GM20000 (cell line): ENCODE results near the gene CCSER2.
A peak's percentile ranks its signal among the peaks of the same experiment; 100 is the strongest.
"Not testable (repeated sequence)": the region's sequence is repeated elsewhere in the genome, so short reads cannot be mapped to it uniquely, and the experiment has no call there.

Experiments used
- DNase-seq: peaks from one replicate; pipeline ENCODE4 v3.0.0; 2012; ENCODE audit warnings: low spot score
- CTCF ChIP-seq: IDR thresholded peaks from 2 replicates; pipeline ENCODE4 v1.5.1; 2012; ENCODE audit warnings: mild to moderate bottlenecking, control low read depth; ENCODE audit errors: extremely low read depth, missing control alignments

The CCSER2 gene

GRCh38 chr10:84412482-84412881 is 84.1 kb downstream of the CCSER2 start:
- DNase-seq = no peak
- no peak for TF ChIP-seq CTCF

GRCh38 chr10:84414110-84414509 is 85.7 kb downstream of the CCSER2 start:
- not testable (repeated sequence) for DNase-seq

DNA sequence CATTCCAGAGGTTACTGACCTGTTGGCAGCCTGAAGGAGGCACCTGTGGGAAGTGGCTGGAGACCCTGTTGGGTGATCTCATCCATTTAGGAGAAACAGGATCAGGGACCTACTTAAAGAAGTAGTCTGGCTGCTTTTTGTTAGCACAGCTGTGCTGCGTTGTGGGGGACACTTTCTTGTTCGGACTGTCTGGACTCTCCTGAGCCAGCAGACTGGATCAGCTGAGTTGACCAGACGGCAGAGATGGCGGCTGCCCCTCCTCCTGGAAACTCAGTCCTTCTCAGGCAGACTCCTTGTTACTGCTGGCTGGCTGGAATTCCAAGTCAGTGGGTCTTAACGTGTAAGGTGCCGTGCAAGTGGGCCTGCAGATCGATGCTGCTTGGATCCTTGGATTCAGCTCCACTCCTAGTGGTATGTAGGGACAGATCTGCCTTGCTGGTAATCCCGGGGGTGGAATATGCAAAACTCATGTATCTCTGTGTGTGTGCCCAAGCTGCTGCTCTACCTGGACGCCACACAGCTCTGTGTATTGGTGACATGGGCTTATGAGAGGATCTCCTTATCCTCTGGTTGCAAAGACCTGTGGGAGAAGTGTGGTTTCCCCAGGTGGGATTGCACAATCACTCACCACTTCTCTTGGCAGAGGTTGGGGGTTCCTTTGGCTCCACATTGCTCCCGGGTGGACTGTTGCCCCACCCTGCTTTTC is 87.3 kb downstream of the CCSER2 start:
- DNase-seq = no peak
- TF ChIP-seq CTCF = no peak

DNA sequence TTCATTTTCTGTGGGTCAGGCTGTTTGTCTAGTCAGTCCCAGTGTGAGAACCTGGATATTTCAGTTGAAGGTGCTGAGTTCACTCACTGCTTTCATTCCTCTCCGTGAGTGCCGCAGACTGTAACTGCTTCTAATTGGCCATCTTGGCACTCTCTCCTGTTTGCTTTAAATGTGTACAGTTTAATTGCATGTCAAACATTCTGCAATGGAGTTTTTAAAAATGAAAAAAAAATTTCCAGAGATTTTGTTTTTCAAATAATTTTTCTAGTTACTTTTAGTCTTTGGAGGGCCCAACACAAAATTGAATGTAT is 87.8 kb downstream of the CCSER2 start:
- no peak for DNase-seq
- no peak for TF ChIP-seq CTCF

DNA sequence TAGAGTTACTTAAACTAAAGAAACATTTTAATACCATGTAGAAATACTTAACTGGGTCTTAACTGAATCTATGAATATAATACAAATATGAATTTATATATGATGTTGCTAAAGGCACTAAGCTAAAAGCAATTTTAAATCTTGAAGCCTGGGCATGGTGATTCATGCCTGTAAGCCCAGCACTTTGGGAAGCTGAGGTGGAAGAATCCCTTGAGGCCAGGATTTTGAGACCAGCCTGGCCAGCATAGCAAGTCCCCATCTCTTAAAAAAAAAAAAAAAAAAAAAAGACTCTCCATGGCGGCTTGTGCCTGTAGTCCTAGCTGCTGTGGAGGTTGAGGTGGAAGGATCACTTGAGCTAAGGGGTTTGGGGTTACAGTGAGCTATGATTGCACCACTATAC is 95.3 kb downstream of the CCSER2 start:
- no peak for TF ChIP-seq CTCF
- DNase-seq = no peak

DNA sequence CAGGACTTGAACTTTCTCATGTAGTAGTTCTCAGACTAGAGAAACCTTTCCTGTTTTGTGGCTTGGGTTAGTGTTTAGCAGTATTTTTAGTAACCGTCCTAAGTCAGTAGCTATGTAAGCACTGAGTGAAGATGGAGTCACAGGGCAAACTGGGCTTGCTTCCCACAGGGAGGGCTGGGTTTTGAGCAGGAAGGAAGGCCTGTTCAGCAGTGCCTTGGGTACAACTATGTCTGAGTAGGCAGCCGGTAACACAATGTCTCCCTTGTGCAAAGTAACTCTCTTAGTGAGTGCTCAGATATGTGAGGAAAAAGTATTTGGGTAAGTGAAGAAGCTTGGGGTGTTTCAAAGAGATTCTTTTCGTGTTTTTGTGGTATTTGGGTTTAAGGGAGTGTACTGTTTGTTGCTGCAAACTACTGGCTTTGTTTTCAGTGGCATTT is 96.4 kb downstream of the CCSER2 start:
- DNase-seq = peak; percentile 6
- TF ChIP-seq CTCF = no peak

DNA sequence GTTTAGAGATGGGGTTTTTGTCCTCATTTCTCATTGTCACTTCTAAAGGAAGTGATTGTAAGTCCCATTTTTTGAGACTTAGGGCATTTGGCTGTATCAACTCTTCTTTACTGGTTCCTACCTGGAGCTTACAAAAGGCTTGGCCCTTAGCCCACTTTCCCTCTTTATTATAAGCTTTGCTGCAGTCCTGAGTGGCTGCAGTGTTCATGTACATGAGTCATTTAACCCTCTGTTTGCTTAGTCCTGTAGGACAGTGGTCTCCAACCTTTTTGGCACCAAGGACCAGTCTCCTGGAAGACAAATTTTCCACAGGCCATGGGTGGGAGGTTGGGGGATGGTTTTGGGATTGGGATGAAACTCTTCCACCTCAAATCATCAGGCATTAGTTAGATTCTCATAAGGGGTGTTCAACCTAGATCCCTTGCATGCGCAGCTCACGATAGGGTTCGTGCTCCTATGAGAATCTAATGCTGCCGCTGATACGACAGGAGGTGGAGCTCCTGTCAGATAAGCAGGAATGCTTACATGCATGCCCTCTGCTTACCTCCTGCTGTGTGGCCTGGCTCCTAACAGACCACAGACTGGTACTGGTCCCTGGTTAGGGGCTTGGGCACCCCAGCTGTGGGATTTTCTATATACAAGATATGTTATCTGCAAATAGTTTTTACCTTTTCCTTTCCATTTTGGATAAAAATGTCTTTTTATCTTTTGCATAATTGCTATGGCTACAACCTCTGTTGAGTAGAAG is 99.7 kb downstream of the CCSER2 start:
- no peak for DNase-seq
- no peak for TF ChIP-seq CTCF

GRCh38 chr10:84428711-84429110 is 100.3 kb downstream of the CCSER2 start:
- no peak for TF ChIP-seq CTCF
- no peak for DNase-seq
